IPS-NIHi11 (cell line): ENCODE results near the gene LAMB3.

Source experiments
- DNase-seq: peaks from one replicate; pipeline ENCODE4 v3.0.0; 2012; ENCODE audit warnings: mixed read lengths, low spot score

Gene LAMB3

GRCh38 chr1:209595599-209596285 is 56.5 kb downstream of the LAMB3 start:
- DNase-seq, result no peak

- no peak for DNase-seq
Observed at GRCh38 chr1:209595028-209595427, 57.2 kb downstream of the LAMB3 start.

- DNase-seq, result no peak
Observed at GRCh38 chr1:209594440-209594839, 57.8 kb downstream of the LAMB3 start.

- no peak for DNase-seq
Observed at GRCh38 chr1:209593747-209594146, 58.5 kb downstream of the LAMB3 start.

GRCh38 chr1:209590405-209590804 is 61.8 kb downstream of the LAMB3 start:
- peak; percentile 59 for DNase-seq

GRCh38 chr1:209589863-209590262 is 62.4 kb downstream of the LAMB3 start:
- no peak for DNase-seq

GRCh38 chr1:209589440-209589839 is 62.8 kb downstream of the LAMB3 start:
- DNase-seq, result no peak

- no peak for DNase-seq
Observed at GRCh38 chr1:209587789-209588188, 64.4 kb downstream of the LAMB3 start.

GRCh38 chr1:209586221-209586740 is 65.9 kb downstream of the LAMB3 start:
- no peak for DNase-seq

- DNase-seq, result peak; percentile 66
Observed at GRCh38 chr1:209585672-209586071, 66.6 kb downstream of the LAMB3 start.

GRCh38 chr1:209585197-209585596 is 67.0 kb downstream of the LAMB3 start:
- DNase-seq, result no peak

GRCh38 chr1:209584231-209584672 is 68.0 kb downstream of the LAMB3 start:
- DNase-seq, result no peak

GRCh38 chr1:209583408-209583807 is 68.8 kb downstream of the LAMB3 start, which contains the start of gene CAMK1G:
Gene CAMK1G (plus strand): TSS chr1:209583714. CDS start chr1:209594984, 11,270 bp downstream.
- DNase-seq, result peak; percentile 84

- no peak for DNase-seq
Observed at GRCh38 chr1:209580577-209580976, 71.6 kb downstream of the LAMB3 start.

GRCh38 chr1:209577346-209577745 is 74.9 kb downstream of the LAMB3 start:
- DNase-seq, result no peak

- DNase-seq, result peak; percentile 87
Observed at GRCh38 chr1:209576392-209577197, 75.6 kb downstream of the LAMB3 start.

- DNase-seq, result no peak
Observed at GRCh38 chr1:209570743-209571142, 81.5 kb downstream of the LAMB3 start.

GRCh38 chr1:209569455-209570207 is 82.6 kb downstream of the LAMB3 start:
- peak; percentile 85 for DNase-seq

- DNase-seq, result no peak
Observed at GRCh38 chr1:209567698-209568175, 84.5 kb downstream of the LAMB3 start.

- peak; percentile 79 for DNase-seq
Observed at GRCh38 chr1:209565759-209566678, 86.2 kb downstream of the LAMB3 start.
